ENCODE results near the gene LMOD3. TPM values are rescaled to one million over a fixed set of nuclear protein-coding genes. Genes with fewer than 3 reads are reported as not detected.

The LMOD3 gene
- total and polyA plus RNA-seq, 12 donors, result 0.03 to 0.14 (median 0.08) TPM; not detected in 6

DNA sequence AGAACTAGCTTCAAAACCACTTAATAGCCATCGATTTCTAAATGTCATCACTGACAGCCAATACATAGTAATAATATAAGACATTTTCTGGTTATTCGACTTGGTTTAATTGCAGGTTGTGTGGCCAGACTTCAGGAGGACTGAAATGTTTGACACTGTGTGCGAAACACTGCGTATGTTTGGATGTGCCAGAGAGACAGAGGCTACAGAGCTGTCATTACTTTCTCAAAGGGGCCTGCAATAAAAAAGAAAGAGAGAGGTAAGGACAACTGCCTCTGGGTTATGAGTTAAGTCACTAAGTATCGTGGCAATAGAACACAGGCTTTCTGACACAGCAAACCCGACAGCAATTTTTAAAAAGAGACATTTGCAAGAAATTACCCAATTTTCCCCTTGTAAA is 882 bp downstream of the LMOD3 start:
- Histone ChIP-seq H3K4me1 (replicated peaks in 1 of 2) (peaks cover 0 to 12% of the 10 kb centered on the region in 2 donors), H3K9me3 (replicated peaks in 1 of 3) (no peaks in the 10 kb centered on the region), H3K27ac (no peak overlapping the region), H3K36me3 (replicated peaks in 1 of 2) (no peaks in the 10 kb centered on the region), H3K27me3 (no peaks in the 10 kb centered on the region), H3K4me3 (no peak overlapping the region)
- WGBS, 4 donors, result 75 to 86% (median 79%) methylated on average over 6 of the region's 6 CpGs
- TF ChIP-seq POLR2A (IDR thresholded peaks at IDR 0.05) (no peak), CTCF (IDR thresholded peaks at IDR 0.05) (no peak)
- intact Hi-C loops (cut with DNase I), result no loop called here
- DNase-seq, result no peak

GRCh38 chr3:69120879-69121464 is 1.4 kb downstream of the LMOD3 start:
- WGBS, 4 donors, result 0% methylated on average over 1 of the region's 1 CpG
- no peak overlapping the region for H3K4me3 ChIP-seq
- peak; percentile 62 to 89 (median 68) for DNase-seq

GRCh38 chr3:69119681-69120080 is 2.7 kb downstream of the LMOD3 start:
- Histone ChIP-seq H3K27me3 (no peaks in the 10 kb centered on the region), H3K27ac (no peak overlapping the region), H3K4me3 (no peak overlapping the region), H3K4me1 (replicated peaks in 1 of 2) (peaks cover 0 to 12% of the 10 kb centered on the region in 2 donors), H3K36me3 (replicated peaks in 1 of 2) (no peaks in the 10 kb centered on the region), H3K9me3 (replicated peaks in 1 of 3) (no peaks in the 10 kb centered on the region)
- TF ChIP-seq CTCF (IDR thresholded peaks at IDR 0.05) (no peak), POLR2A (IDR thresholded peaks at IDR 0.05) (no peak)
- intact Hi-C loops (cut with DNase I), result no loop called here
- DNase-seq, result no peak
- WGBS, 4 donors, result 83 to 89% (median 86%) methylated on average over 5 of the region's 5 CpGs

More at GRCh38 chr3:69120879-69121464, 1.4 kb downstream of the LMOD3 start:
- no peaks in the 10 kb centered on the region for H3K36me3 ChIP-seq (replicated peaks in 1 of 2)
- peaks cover 0 to 12% of the 10 kb centered on the region in 2 donors for H3K4me1 ChIP-seq (replicated peaks in 1 of 2)
- H3K27me3 ChIP-seq, result no peaks in the 10 kb centered on the region
- TF ChIP-seq POLR2A (IDR thresholded peaks at IDR 0.05) (no peak), CTCF (IDR thresholded peaks at IDR 0.05) (peak; percentile 61 to 94 (median 79))
- intact Hi-C loops (cut with DNase I), result no loop called here
- no peak overlapping the region for H3K27ac ChIP-seq
- no peaks in the 10 kb centered on the region for H3K9me3 ChIP-seq (replicated peaks in 1 of 3)

DNA sequence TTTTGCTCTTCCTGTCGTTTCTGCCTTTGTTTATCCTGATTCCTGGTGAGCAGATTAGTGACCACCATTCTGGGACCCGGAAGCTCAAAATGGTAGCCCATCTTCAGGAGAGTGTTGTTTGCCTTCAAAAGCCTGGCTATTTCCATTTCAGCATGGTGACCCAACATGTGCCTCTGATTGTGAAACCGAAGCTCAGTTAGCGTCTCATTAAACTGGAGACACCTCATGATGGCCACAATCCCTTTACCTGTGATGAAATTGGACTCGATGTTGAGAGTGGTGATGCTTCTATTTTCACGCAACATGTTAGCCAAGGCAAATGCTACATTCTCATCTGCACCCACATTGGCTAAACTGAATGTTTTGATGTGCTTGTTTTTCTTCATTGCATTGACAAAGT is 3.3 kb downstream of the LMOD3 start:
- TF ChIP-seq CTCF (IDR thresholded peaks at IDR 0.05) (no peak), POLR2A (IDR thresholded peaks at IDR 0.05) (no peak)
- DNase-seq, result no peak
- H3K27me3 ChIP-seq, result no peaks in the 10 kb centered on the region
- no peak overlapping the region for H3K27ac ChIP-seq
- no peak overlapping the region for H3K4me3 ChIP-seq
- no peaks in the 10 kb centered on the region for H3K36me3 ChIP-seq (replicated peaks in 1 of 2)
- WGBS, 4 donors, result 87 to 96% (median 94%) methylated on average over 6 of the region's 6 CpGs
- H3K4me1 ChIP-seq (replicated peaks in 1 of 2), result peaks cover 0 to 12% of the 10 kb centered on the region in 2 donors
- intact Hi-C loops (cut with DNase I), result no loop called here
- no peaks in the 10 kb centered on the region for H3K9me3 ChIP-seq (replicated peaks in 1 of 3)

All from adrenal gland (tissue), 12 donors.